HL-60 (cell line): ENCODE data around the gene SLC2A13.
"Not testable (repeated sequence)": the region's sequence is repeated elsewhere in the genome, so short reads cannot be mapped to it uniquely, and the experiment has no call there.

Experiments
- DNase-seq, 2 experiments: peaks; one replicate each; pipeline ENCODE4 v3.0.0-alpha.2; 2010 to 2020; ENCODE audit warnings: low read depth in 1 of 2, low spot score in 1 of 2
- H3K27ac ChIP-seq: fragments of 250-450 bp; sonication (Bioruptor Pico); replicated peaks from 2 replicates; pipeline ENCODE4 v1.5.1; 2020; ENCODE audit warnings: mild to moderate bottlenecking, moderate library complexity
- H3K27me3 ChIP-seq: fragments of 250-450 bp; sonication (Bioruptor Pico); 2 replicates; pipeline ENCODE4 v1.5.1; 2021; ENCODE audit warnings: mild to moderate bottlenecking, moderate library complexity; ENCODE audit not compliant: insufficient read depth, poor library complexity, severe bottlenecking
- H3K4me3 ChIP-seq: replicated peaks from 2 replicates; pipeline ENCODE4 v1.5.1; 2011; ENCODE audit warnings: mild to moderate bottlenecking, control low read depth, low read length; ENCODE audit not compliant: insufficient read depth
- GABPA ChIP-seq: IDR thresholded peaks from 2 replicates; pipeline ENCODE4 v1.6.1; 2012; ENCODE audit warnings: low read depth
- POLR2AphosphoS5 ChIP-seq: IDR thresholded peaks from 2 replicates; pipeline ENCODE4 v1.6.1; 2012; ENCODE audit warnings: low read depth
- SPI1 ChIP-seq: IDR thresholded peaks from 2 replicates; pipeline ENCODE4 v1.6.1; 2012; ENCODE audit warnings: low read depth, mild to moderate bottlenecking, borderline replicate concordance
- TF ChIP-seq, protein P1 (sequence below): IDR thresholded peaks from 2 replicates; pipeline ENCODE4 v1.6.1; 2012; ENCODE audit warnings: low read depth; ENCODE audit not compliant: insufficient replicate concordance
- TF ChIP-seq, protein P2 (sequence below): IDR thresholded peaks from one replicate; pipeline ENCODE4 v1.5.1; 2011; ENCODE audit warnings: low read length, control low read depth, inconsistent platforms; ENCODE audit not compliant: insufficient read depth

The SLC2A13 gene

DNA sequence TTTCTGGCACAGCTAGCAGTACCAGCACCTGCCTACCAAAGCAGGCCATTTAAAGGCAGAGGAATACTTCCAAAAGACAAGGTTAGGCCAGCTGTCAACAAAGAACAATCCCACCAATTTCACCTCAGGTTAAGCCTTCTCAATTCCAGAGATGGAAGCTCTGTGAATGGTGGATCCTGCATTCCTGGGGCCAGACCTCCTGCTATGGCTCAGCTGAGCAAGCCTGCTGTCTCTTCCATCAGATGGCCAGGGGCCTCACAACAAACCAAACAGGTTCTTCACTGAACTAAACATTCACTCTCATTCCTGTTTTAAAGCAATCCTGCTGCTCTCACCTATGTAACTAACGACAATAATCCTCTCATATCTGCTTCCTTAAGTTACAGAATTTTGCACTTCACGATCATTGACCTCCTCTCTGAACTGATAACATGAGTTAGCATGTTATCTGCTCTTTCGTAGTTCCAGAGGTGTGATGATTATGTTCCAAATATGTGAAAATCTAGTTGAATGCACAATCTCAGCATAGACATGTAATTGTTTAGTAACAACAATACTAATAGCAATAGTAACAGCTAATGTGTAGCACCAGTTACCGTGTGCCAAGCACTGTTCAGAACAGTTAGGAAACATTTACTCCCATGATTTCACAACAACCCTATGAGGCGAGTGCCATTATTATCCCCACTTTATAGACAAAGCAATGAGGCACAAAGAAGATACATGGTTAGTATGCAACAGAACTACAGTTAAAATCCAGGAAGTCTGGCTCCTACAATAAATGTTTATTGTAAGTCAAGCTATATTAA lies 73.2 kb downstream of the SLC2A13 start:
- TF ChIP-seq POLR2AphosphoS5 = no peak
- H3K4me3 ChIP-seq = no peak overlapping the region
- DNase-seq = no peak
- H3K27ac ChIP-seq = no peak overlapping the region
- no peaks in the 10 kb centered on the region for H3K27me3 ChIP-seq

DNA sequence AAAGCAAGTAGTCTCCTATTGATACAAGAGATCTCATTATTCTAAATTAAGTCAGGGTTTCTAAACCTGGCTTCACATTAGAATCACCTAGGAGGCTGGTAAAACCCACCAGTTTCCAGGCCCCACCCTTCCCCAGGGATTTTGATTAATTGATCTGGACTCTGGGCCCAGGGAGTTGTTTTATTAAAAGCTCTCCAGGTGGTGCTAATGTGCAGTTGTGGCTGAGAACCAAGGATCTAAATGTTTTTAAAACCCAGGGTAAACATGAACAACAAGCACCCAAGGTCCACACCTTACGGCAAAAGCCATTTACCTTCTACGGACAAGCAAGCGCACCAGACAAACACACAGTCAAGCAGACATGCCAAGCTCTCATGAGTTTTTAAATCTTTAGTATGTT lies 73.9 kb downstream of the SLC2A13 start:
- TF ChIP-seq, protein P1, sequence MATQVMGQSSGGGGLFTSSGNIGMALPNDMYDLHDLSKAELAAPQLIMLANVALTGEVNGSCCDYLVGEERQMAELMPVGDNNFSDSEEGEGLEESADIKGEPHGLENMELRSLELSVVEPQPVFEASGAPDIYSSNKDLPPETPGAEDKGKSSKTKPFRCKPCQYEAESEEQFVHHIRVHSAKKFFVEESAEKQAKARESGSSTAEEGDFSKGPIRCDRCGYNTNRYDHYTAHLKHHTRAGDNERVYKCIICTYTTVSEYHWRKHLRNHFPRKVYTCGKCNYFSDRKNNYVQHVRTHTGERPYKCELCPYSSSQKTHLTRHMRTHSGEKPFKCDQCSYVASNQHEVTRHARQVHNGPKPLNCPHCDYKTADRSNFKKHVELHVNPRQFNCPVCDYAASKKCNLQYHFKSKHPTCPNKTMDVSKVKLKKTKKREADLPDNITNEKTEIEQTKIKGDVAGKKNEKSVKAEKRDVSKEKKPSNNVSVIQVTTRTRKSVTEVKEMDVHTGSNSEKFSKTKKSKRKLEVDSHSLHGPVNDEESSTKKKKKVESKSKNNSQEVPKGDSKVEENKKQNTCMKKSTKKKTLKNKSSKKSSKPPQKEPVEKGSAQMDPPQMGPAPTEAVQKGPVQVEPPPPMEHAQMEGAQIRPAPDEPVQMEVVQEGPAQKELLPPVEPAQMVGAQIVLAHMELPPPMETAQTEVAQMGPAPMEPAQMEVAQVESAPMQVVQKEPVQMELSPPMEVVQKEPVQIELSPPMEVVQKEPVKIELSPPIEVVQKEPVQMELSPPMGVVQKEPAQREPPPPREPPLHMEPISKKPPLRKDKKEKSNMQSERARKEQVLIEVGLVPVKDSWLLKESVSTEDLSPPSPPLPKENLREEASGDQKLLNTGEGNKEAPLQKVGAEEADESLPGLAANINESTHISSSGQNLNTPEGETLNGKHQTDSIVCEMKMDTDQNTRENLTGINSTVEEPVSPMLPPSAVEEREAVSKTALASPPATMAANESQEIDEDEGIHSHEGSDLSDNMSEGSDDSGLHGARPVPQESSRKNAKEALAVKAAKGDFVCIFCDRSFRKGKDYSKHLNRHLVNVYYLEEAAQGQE = no peak
- TF ChIP-seq GABPA (no peak), POLR2AphosphoS5 (no peak), SPI1 (no peak)
- TF ChIP-seq, protein P2, sequence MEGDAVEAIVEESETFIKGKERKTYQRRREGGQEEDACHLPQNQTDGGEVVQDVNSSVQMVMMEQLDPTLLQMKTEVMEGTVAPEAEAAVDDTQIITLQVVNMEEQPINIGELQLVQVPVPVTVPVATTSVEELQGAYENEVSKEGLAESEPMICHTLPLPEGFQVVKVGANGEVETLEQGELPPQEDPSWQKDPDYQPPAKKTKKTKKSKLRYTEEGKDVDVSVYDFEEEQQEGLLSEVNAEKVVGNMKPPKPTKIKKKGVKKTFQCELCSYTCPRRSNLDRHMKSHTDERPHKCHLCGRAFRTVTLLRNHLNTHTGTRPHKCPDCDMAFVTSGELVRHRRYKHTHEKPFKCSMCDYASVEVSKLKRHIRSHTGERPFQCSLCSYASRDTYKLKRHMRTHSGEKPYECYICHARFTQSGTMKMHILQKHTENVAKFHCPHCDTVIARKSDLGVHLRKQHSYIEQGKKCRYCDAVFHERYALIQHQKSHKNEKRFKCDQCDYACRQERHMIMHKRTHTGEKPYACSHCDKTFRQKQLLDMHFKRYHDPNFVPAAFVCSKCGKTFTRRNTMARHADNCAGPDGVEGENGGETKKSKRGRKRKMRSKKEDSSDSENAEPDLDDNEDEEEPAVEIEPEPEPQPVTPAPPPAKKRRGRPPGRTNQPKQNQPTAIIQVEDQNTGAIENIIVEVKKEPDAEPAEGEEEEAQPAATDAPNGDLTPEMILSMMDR = no peak
- H3K27ac ChIP-seq = no peak overlapping the region
- DNase-seq = no peak
- no peaks in the 10 kb centered on the region for H3K27me3 ChIP-seq
- H3K4me3 ChIP-seq = no peak overlapping the region

DNA sequence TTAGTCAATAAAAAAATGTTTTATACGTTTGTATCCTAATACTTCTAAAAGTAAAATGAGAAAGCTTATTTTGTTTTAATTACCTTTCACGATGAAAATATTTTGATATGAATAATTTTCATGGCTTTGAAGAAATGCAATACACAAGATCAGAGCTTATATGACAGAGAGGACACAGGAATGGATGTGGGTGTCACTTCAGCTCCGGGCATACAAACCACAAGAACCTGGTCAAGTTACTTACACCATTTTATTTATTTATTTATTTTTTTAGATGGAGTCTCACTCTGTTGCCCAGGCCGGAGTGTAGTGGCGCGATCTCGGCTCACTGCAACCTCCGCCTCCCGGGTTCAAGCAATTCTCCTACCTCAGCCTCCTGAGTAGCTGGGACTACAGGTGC lies 74.9 kb downstream of the SLC2A13 start:
- not testable (repeated sequence) for H3K27me3 ChIP-seq, H3K4me3 ChIP-seq

DNA sequence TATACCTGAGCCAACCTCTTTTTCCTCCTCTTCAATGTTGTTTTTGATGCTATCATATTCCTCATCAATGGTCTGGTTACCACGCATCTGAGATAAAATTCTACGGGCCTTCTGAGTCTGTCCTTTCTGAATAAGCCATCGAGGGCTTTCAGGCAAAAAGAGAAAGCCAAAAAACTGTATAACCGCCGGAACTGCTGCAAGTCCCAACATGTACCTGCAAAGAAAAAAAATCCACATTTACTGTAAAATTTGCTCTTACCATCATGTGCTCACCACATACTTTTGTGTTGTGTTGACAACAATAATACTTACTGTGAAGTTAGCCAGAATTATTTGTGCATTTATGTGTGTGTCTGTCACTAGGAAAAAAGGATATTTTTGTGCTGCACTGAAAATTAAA lies 77.6 kb downstream of the SLC2A13 start:
- TF ChIP-seq, protein P2 = no peak
- no peak for TF ChIP-seq GABPA
- TF ChIP-seq, protein P1 = no peak
- no peak for TF ChIP-seq POLR2AphosphoS5
- no peak for TF ChIP-seq SPI1
- Histone ChIP-seq H3K4me3 (no peak overlapping the region), H3K27me3 (no peaks in the 10 kb centered on the region), H3K27ac (no peak overlapping the region)
- no peak for DNase-seq

More for the DNA sequence above, 74.9 kb downstream of the SLC2A13 start:
- not testable (repeated sequence) for H3K27ac ChIP-seq, DNase-seq

DNA sequence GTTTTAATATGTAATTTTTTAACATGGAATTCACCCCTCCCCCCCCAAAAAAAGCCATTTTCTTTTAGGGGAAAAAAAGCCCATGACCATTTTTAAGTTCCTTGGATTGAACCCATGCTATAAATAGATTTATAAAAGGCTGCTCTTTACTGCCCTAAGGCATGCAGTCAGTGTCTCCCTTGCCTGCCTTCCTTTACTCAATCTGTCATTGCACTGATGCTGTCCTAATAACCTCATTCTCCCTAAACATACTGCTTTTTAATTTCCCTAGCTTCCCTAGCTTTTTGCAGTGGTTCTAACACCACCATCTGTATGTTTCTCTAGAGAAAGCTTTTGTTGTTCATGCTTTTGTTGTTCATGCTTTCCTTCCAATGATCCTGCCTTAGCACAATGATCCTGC lies 83.0 kb downstream of the SLC2A13 start:
- no peak for TF ChIP-seq SPI1
- TF ChIP-seq, protein P2 = no peak
- TF ChIP-seq, protein P1 = no peak
- no peak for TF ChIP-seq POLR2AphosphoS5
- TF ChIP-seq GABPA = no peak
- H3K4me3 ChIP-seq = no peak overlapping the region
- no peak overlapping the region for H3K27ac ChIP-seq
- DNase-seq = no peak
- H3K27me3 ChIP-seq = no peaks in the 10 kb centered on the region
